Measurements from ENCODE around the gene GIMAP7. TPM values are rescaled to one million over a fixed set of nuclear protein-coding genes. Genes with fewer than 3 reads are reported as not detected.

The GIMAP7 gene
- total RNA-seq, 1 experiment from 2014 or later = 0.33 TPM

GRCh38 chr7:150567871-150568301 is 53.2 kb downstream of the GIMAP7 start:
- DNase-seq (ENCODE audit: low read depth, low spot score) (no peak), ATAC-seq (no peak)
- TF ChIP-seq SIN3A (IDR thresholded peaks at IDR 0.05; ENCODE audit: borderline replicate concordance, insufficient read depth, low read depth, low read length) (no peak), REST (IDR thresholded peaks at IDR 0.05; ENCODE audit: insufficient read depth in 1 of 2, low read depth in 2 of 2, low read length in 1 of 2) (no peak), TCF7L2 (IDR thresholded peaks at IDR 0.05; ENCODE audit: low read depth, low read length) (no peak)
- CTCF ChIA-PET = no interaction called here
- no peaks in the 10 kb centered on the region for H3K36me3 ChIP-seq (ENCODE audit: control insufficient read depth, insufficient read depth, low read length)
- no peaks in the 10 kb centered on the region for H3K4me1 ChIP-seq (ENCODE audit: control insufficient read depth, insufficient read depth, low read length)
- in situ Hi-C loops (cut with HindIII; ENCODE audit: low pct_unique_long_range_greater_than_20kb, low sequenced_read_pairs) = no loop called here
- intact Hi-C loops (cut with micrococcal nuclease; ENCODE audit: unreplicated experiment) = no loop called here
- BruUV-seq (replicated peaks) = no TSS peak
- no peaks in the 10 kb centered on the region for H3K27me3 ChIP-seq (ENCODE audit: control insufficient read depth, insufficient read depth, low read length)
- H3K9me3 ChIP-seq (ENCODE audit: control insufficient read depth, insufficient read depth, low read depth, low read length) = no peaks in the 10 kb centered on the region
- POLR2A ChIA-PET = no interaction called here
- no peak overlapping the region for H3K27ac ChIP-seq (ENCODE audit: low read length)
- no peak overlapping the region for H3K4me3 ChIP-seq (ENCODE audit: low read depth in 2 of 2, low read length in 2 of 2)

DNA sequence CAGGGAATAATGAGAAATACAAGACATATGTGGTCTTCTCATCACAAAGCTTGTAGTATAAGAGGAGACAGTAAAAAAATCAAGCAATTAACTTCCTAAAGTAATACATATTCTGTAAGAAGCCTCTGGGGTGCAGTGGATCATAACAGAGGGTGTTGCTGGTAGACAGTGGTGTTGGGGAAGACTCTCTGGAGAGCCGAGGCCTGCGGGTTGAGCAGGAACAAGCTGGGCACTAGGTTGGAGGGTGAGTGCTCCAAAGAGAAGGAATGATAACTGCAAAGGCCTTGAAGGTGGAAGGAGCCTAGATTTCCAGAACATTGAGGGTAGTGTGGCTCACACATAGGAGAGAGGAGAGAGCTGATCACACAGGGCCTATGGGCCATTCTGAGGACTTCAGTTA is 54.0 kb downstream of the GIMAP7 start:
- TF ChIP-seq POLR2AphosphoS5 (IDR thresholded peaks at IDR 0.05; ENCODE audit: low read depth, low read length) = no peak
- no peak for TF ChIP-seq SIN3A (IDR thresholded peaks at IDR 0.05; ENCODE audit: borderline replicate concordance, insufficient read depth, low read depth, low read length)
- TF ChIP-seq TCF7L2 (IDR thresholded peaks at IDR 0.05; ENCODE audit: low read depth, low read length) = no peak
- TF ChIP-seq REST (IDR thresholded peaks at IDR 0.05; ENCODE audit: insufficient read depth in 1 of 2, low read depth in 2 of 2, low read length in 1 of 2) = no peak
- no peak for TF ChIP-seq CTCF (IDR thresholded peaks at IDR 0.05)
- no peak for DNase-seq (ENCODE audit: low read depth, low spot score)
- H3K4me3 ChIP-seq (ENCODE audit: low read depth in 2 of 2, low read length in 2 of 2) = no peak overlapping the region
- no TSS peak for BruUV-seq (replicated peaks)
- no peaks in the 10 kb centered on the region for H3K27me3 ChIP-seq (ENCODE audit: control insufficient read depth, insufficient read depth, low read length)
- H3K27ac ChIP-seq (ENCODE audit: low read length) = no peak overlapping the region
- no peaks in the 10 kb centered on the region for H3K4me1 ChIP-seq (ENCODE audit: control insufficient read depth, insufficient read depth, low read length)
- intact Hi-C loops (cut with micrococcal nuclease; ENCODE audit: unreplicated experiment) (no loop called here), in situ Hi-C loops (cut with HindIII; ENCODE audit: low pct_unique_long_range_greater_than_20kb, low sequenced_read_pairs) (no loop called here)
- no peaks in the 10 kb centered on the region for H3K9me3 ChIP-seq (ENCODE audit: control insufficient read depth, insufficient read depth, low read depth, low read length)
- CTCF ChIA-PET = no interaction called here
- POLR2A ChIA-PET = no interaction called here
- no peak for ATAC-seq
- H3K36me3 ChIP-seq (ENCODE audit: control insufficient read depth, insufficient read depth, low read length) = no peaks in the 10 kb centered on the region
